LNCaP clone FGC (cell line): ENCODE results near the gene LYRM4.

ENCODE experiments used
- DNase-seq: peaks from one replicate; pipeline ENCODE4 v3.0.0-alpha.2; 2011; ENCODE audit warnings: low read depth
- H3K4me3 ChIP-seq: 2 replicates; pipeline ENCODE4 v1.5.1; 2011; ENCODE audit warnings: mild to moderate bottlenecking, low read depth, low read length, control low read depth
- TF ChIP-seq, protein P1 (sequence below): IDR thresholded peaks from 2 replicates; pipeline ENCODE4 v1.5.1; 2012; ENCODE audit warnings: mild to moderate bottlenecking; ENCODE audit not compliant: control insufficient read depth, insufficient read depth; ENCODE audit errors: extremely low read depth

Gene LYRM4

GRCh38 chr6:5149159-5149704 is 111.5 kb downstream of the LYRM4 start:
- no peak overlapping the region for H3K4me3 ChIP-seq
- no peak for DNase-seq
- TF ChIP-seq, protein P1, sequence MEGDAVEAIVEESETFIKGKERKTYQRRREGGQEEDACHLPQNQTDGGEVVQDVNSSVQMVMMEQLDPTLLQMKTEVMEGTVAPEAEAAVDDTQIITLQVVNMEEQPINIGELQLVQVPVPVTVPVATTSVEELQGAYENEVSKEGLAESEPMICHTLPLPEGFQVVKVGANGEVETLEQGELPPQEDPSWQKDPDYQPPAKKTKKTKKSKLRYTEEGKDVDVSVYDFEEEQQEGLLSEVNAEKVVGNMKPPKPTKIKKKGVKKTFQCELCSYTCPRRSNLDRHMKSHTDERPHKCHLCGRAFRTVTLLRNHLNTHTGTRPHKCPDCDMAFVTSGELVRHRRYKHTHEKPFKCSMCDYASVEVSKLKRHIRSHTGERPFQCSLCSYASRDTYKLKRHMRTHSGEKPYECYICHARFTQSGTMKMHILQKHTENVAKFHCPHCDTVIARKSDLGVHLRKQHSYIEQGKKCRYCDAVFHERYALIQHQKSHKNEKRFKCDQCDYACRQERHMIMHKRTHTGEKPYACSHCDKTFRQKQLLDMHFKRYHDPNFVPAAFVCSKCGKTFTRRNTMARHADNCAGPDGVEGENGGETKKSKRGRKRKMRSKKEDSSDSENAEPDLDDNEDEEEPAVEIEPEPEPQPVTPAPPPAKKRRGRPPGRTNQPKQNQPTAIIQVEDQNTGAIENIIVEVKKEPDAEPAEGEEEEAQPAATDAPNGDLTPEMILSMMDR: no peak

DNA sequence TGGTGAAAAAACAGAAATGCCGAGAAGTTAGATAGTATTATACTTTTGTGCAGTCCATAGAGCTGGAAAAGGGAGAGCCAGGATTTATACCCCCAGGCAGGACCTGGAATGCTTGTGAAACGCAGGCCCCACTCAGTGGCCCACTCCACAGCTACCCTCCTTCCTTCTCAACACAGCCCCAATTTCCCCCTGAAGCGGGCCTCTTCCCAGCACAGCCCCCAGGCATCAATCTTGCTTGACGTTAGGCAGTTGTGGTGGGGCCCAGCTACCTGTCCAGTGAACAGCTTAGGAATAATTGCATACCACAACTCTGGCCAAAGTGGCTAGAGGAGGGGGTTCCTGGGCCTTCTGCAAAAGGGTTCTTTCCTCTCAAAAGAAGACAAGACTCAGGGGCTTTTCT is 114.4 kb downstream of the LYRM4 start:
- TF ChIP-seq, protein P1: no peak
- no peak for DNase-seq

GRCh38 chr6:5143634-5144311 is 117.0 kb downstream of the LYRM4 start:
- TF ChIP-seq, protein P1: peak; percentile 86
- H3K4me3 ChIP-seq: no peak overlapping the region
- DNase-seq: no peak

More for the DNA sequence above, 114.4 kb downstream of the LYRM4 start:
- H3K4me3 ChIP-seq: no peak overlapping the region

DNA sequence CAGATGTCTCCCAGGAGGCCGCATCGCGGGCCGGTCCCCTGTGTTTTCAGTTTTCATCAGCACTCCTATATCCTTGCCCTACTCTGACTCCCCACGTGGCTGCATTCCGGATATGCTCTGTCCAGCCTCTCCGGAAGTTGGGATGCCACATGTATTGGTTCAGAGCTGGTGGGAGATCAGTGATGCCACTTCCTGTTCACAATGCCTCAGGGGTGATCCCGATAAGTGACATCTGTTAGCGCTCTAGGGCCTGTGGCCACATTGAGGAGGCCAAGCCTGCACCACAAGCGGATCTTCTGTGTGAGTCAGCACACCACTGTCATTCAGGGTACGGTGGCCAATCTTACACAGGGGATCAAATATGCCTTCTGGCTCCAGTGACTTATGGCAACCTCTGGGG is 117.8 kb downstream of the LYRM4 start:
- no peak for DNase-seq
- no peak overlapping the region for H3K4me3 ChIP-seq
- TF ChIP-seq, protein P1: no peak

- TF ChIP-seq, protein P1: no peak
- no peak for DNase-seq
- H3K4me3 ChIP-seq: no peak overlapping the region
Measured at GRCh38 chr6:5142131-5142530, 118.6 kb downstream of the LYRM4 start.

DNA sequence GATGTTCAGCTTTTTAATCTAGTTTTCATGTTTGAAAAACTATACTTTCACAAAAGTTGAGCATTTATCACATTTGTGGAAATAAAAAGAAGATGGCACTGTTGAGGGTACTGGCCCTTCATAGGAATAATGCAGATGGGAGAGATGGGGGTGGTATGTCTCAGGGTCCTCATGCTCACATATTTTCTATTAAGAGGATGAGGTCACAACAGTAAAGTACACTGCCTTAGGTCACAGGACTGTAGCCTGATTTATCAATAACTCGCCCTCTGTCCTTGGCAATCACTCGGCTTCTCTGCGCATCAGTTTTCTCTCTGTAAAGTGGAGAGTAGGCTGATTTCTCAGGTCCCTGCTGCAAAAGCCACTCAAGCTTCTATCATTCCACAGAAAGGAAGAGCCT is 119.7 kb downstream of the LYRM4 start:
- TF ChIP-seq, protein P1: no peak
- no peak for DNase-seq
- no peak overlapping the region for H3K4me3 ChIP-seq
